ENCODE results near the gene PPP2R5C. TPM values are rescaled to one million over a fixed set of nuclear protein-coding genes. Genes with fewer than 3 reads are reported as not detected.

PPP2R5C gene
- total and polyA plus RNA-seq, 2 of the 4 experiments (the other 2 are of a cell fraction): 65.9 to 78.7 TPM

DNA sequence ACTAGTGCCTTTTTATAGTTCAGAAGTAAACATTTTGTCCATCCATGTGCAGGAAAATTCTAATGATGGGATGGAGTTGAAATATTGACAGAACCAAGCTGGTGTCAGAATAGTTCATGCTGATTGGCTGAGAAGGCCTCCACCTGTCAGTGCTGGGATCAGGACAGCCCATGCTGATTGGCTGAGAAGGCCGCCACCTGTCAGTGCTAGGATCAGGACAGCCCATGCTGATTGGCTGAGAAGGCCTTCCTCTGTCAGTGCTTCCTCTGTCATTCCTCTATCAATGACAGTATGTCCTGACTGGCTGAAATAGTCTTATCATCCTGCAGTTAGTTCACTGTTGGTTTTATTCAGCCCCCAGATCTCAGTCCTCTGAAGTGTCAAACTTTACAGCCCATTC is 95.7 kb downstream of the PPP2R5C start:
- H3K4me3 ChIP-seq (ENCODE audit: insufficient read depth, low read depth, low read length): no peak overlapping the region
- H3K36me3 ChIP-seq (ENCODE audit: control insufficient read depth, insufficient read depth, low read length): peaks cover 3% of the 10 kb centered on the region
- no peaks in the 10 kb centered on the region for H3K27me3 ChIP-seq (ENCODE audit: control insufficient read depth, insufficient read depth, low read length)
- intact Hi-C loops (cut with micrococcal nuclease): no loop called here
- no peak overlapping the region for H2AK9ac ChIP-seq (replicated peaks; ENCODE audit: low read depth, low read length, poor library complexity)
- no peak overlapping the region for H3K18ac ChIP-seq (ENCODE audit: low read depth, low read length)
- H3K9me1 ChIP-seq (ENCODE audit: insufficient read depth, low read length): peaks cover 32% of the 10 kb centered on the region
- dilution Hi-C loops (cut with HindIII; ENCODE audit: low sequenced_read_pairs, unreplicated experiment): no loop called here
- H4K20me1 ChIP-seq (ENCODE audit: insufficient read depth, low read length): peaks cover 42% of the 10 kb centered on the region
- no peak overlapping the region for H3K4ac ChIP-seq (ENCODE audit: low read depth, low read length)
- H3K9ac ChIP-seq (ENCODE audit: low read depth, low read length): no peak overlapping the region
- H2AFZ ChIP-seq (replicated peaks; ENCODE audit: low read length, poor library complexity): no peak overlapping the region
- H2AK5ac ChIP-seq (ENCODE audit: low read depth, low read length): no peak overlapping the region
- in situ Hi-C loops (cut with MboI; ENCODE audit: low sequenced_read_pairs): no loop called here
- H3K14ac ChIP-seq (replicated peaks; ENCODE audit: low read depth, low read length): no peak overlapping the region
- ChIA-PET POLR2A (ENCODE audit: unreplicated experiment) (no interaction called here), CTCF (no interaction called here)
- H2BK120ac ChIP-seq (ENCODE audit: low read depth, low read length): no peak overlapping the region
- no peak overlapping the region for H4K91ac ChIP-seq (ENCODE audit: insufficient read depth, low read depth, low read length)
- H3K56ac ChIP-seq (ENCODE audit: extremely low read depth, insufficient read depth, low read length): no peak overlapping the region
- H3K27ac ChIP-seq (ENCODE audit: insufficient read depth, low read length): no peak overlapping the region
- H2BK15ac ChIP-seq (ENCODE audit: low read depth, low read length): no peak overlapping the region
- H2BK5ac ChIP-seq (ENCODE audit: low read depth, low read length, poor library complexity, severe bottlenecking): no peak overlapping the region
- H2BK20ac ChIP-seq (ENCODE audit: low read depth, low read length): no peak overlapping the region
- no peaks in the 10 kb centered on the region for H3K9me3 ChIP-seq (ENCODE audit: control insufficient read depth, insufficient read depth, low read length)
- no TSS peak for BruUV-seq (replicated peaks)
- peaks cover 3% of the 10 kb centered on the region for H3K4me1 ChIP-seq (ENCODE audit: control insufficient read depth, insufficient read depth, low read length)
- H4K8ac ChIP-seq (ENCODE audit: low read depth in 2 of 2, low read length in 2 of 2): no peak overlapping the region
- WGBS, 2 experiments (ENCODE audit: extremely low coverage in 2 of 2, insufficient read length in 1 of 2): 100% methylated on average over 1 of the region's 1 CpG; no CpG with 5 or more reads in 1 of the 2 experiments
- H3K4me2 ChIP-seq (ENCODE audit: low read depth, low read length): no peak overlapping the region
- no peak for DNase-seq
- H3K23ac ChIP-seq (ENCODE audit: low read depth, low read length): no peak overlapping the region
- no peak for TF ChIP-seq POLR2A (IDR thresholded peaks at IDR 0.05; ENCODE audit: low read depth, low read length)
- TF ChIP-seq RAD21 (IDR thresholded peaks at IDR 0.05; ENCODE audit: low read length): no peak
- no peak for TF ChIP-seq CEBPB (IDR thresholded peaks at IDR 0.05; ENCODE audit: low read depth, low read length)
- TF ChIP-seq SMC3 (IDR thresholded peaks at IDR 0.05; ENCODE audit: low read depth, low read length): no peak
- TF ChIP-seq, protein P1, sequence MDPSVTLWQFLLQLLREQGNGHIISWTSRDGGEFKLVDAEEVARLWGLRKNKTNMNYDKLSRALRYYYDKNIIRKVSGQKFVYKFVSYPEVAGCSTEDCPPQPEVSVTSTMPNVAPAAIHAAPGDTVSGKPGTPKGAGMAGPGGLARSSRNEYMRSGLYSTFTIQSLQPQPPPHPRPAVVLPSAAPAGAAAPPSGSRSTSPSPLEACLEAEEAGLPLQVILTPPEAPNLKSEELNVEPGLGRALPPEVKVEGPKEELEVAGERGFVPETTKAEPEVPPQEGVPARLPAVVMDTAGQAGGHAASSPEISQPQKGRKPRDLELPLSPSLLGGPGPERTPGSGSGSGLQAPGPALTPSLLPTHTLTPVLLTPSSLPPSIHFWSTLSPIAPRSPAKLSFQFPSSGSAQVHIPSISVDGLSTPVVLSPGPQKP (IDR thresholded peaks at IDR 0.05; ENCODE audit: borderline replicate concordance, low read depth, low read length): no peak
- TF ChIP-seq BHLHE40 (IDR thresholded peaks at IDR 0.05; ENCODE audit: low read depth, low read length): no peak
- no peak for TF ChIP-seq RFX5 (IDR thresholded peaks at IDR 0.05; ENCODE audit: low read depth, low read length)
- TF ChIP-seq, protein P2, sequence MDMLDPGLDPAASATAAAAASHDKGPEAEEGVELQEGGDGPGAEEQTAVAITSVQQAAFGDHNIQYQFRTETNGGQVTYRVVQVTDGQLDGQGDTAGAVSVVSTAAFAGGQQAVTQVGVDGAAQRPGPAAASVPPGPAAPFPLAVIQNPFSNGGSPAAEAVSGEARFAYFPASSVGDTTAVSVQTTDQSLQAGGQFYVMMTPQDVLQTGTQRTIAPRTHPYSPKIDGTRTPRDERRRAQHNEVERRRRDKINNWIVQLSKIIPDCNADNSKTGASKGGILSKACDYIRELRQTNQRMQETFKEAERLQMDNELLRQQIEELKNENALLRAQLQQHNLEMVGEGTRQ (IDR thresholded peaks at IDR 0.05; ENCODE audit: low read depth, low read length): no peak
- TF ChIP-seq MAFK (IDR thresholded peaks at IDR 0.05; ENCODE audit: low read depth, low read length): no peak
- no peak for TF ChIP-seq NFE2L2 (IDR thresholded peaks at IDR 0.05; ENCODE audit: low read depth, low read length)
- no peak for TF ChIP-seq MAZ (IDR thresholded peaks at IDR 0.05; ENCODE audit: borderline replicate concordance, low read depth, low read length)
- TF ChIP-seq FOS (IDR thresholded peaks at IDR 0.05; ENCODE audit: low read depth, low read length): no peak
- TF ChIP-seq RCOR1 (IDR thresholded peaks at IDR 0.05; ENCODE audit: insufficient replicate concordance, low read length): no peak
- TF ChIP-seq, protein P3, sequence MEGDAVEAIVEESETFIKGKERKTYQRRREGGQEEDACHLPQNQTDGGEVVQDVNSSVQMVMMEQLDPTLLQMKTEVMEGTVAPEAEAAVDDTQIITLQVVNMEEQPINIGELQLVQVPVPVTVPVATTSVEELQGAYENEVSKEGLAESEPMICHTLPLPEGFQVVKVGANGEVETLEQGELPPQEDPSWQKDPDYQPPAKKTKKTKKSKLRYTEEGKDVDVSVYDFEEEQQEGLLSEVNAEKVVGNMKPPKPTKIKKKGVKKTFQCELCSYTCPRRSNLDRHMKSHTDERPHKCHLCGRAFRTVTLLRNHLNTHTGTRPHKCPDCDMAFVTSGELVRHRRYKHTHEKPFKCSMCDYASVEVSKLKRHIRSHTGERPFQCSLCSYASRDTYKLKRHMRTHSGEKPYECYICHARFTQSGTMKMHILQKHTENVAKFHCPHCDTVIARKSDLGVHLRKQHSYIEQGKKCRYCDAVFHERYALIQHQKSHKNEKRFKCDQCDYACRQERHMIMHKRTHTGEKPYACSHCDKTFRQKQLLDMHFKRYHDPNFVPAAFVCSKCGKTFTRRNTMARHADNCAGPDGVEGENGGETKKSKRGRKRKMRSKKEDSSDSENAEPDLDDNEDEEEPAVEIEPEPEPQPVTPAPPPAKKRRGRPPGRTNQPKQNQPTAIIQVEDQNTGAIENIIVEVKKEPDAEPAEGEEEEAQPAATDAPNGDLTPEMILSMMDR (conservative IDR thresholded peaks at IDR 0.05; ENCODE audit: low read depth, low read length): no peak
- no peak for TF ChIP-seq CHD1 (IDR thresholded peaks at IDR 0.05; ENCODE audit: low read depth, low read length)
- no peak for TF ChIP-seq MXI1 (IDR thresholded peaks at IDR 0.05; ENCODE audit: borderline replicate concordance, low read depth, low read length)
- peaks cover 48 to 77% of the 10 kb centered on the region in 2 experiments for H3K79me1 ChIP-seq (ENCODE audit: low read depth in 1 of 2, low read length in 2 of 2)
- no peak for ATAC-seq (ENCODE audit: low read depth)
- H4K5ac ChIP-seq (ENCODE audit: low read depth, low read length): no peak overlapping the region
